CD8-positive, alpha-beta memory T cell (primary cell): Measurements from ENCODE around the gene MFSD1. TPM values are rescaled to one million over a fixed set of nuclear protein-coding genes. Genes with fewer than 3 reads are reported as not detected.
A peak's percentile ranks its signal among the peaks of the same experiment; 100 is the strongest.

Experiments
- CTCF ChIA-PET: fragments of 350-600 bp; sonication (Branson Sonifier 250); formaldehyde crosslinking; loops from one replicate; lab custom pipeline; 2021; ENCODE audit warnings: antibody characterized with exemption; lab: Charles Lee
- POLR2A ChIA-PET: fragments of 350-600 bp; sonication (Branson Sonifier 250); formaldehyde crosslinking; loops from one replicate; lab custom pipeline; 2021; ENCODE audit warnings: antibody characterized with exemption; lab: Charles Lee
- DNase-seq, 5 donors: peaks; one replicate each; pipeline versions ENCODE4 v3.0.0 to v3.0.0-alpha.2; 2020 to 2022; ENCODE audit warnings: mixed read lengths in 1 of 5
- H3K27ac ChIP-seq: one replicate; pipeline ENCODE4 v1.7.0; 2013; ENCODE audit warnings: low read depth, mild to moderate bottlenecking, low read length, moderate library complexity
- H3K27me3 ChIP-seq: 2 replicates; pipeline ENCODE4 v1.7.0; 2013; ENCODE audit warnings: low read length, mild to moderate bottlenecking; ENCODE audit not compliant: insufficient read depth, poor library complexity, severe bottlenecking
- H3K36me3 ChIP-seq: 2 replicates; pipeline ENCODE4 v1.7.0; 2013; ENCODE audit warnings: mild to moderate bottlenecking, low read length, moderate library complexity; ENCODE audit not compliant: insufficient read depth
- H3K4me1 ChIP-seq: 2 replicates; pipeline ENCODE4 v1.7.0; 2013; ENCODE audit warnings: mild to moderate bottlenecking, low read length, moderate library complexity; ENCODE audit not compliant: insufficient read depth
- H3K4me3 ChIP-seq: 2 replicates; pipeline ENCODE4 v1.7.0; 2013; ENCODE audit warnings: mild to moderate bottlenecking, low read length
- H3K9me3 ChIP-seq: 2 replicates; pipeline ENCODE4 v1.7.0; 2013; ENCODE audit warnings: mild to moderate bottlenecking, low read length
- H3K27ac Mint-ChIP-seq, 8 donors: one replicate each; pipeline ENCODE4 v1.8.0; 2020 to 2021; ENCODE audit warnings: mixed read lengths in 8 of 8, mild to moderate bottlenecking in 6 of 8, inconsistent platforms in 3 of 8, moderate library complexity in 3 of 8
- H3K27me3 Mint-ChIP-seq, 2 donors: one replicate each; pipeline ENCODE4 v1.8.0; 2020 to 2021; ENCODE audit warnings: mixed read lengths in 2 of 2, mild to moderate bottlenecking in 1 of 2, moderate library complexity in 1 of 2
- H3K36me3 Mint-ChIP-seq, 3 donors: one replicate each; pipeline ENCODE4 v1.8.0; 2020 to 2021; ENCODE audit warnings: mixed read lengths in 3 of 3, inconsistent platforms in 1 of 3, mild to moderate bottlenecking in 1 of 3
- H3K4me1 Mint-ChIP-seq, 3 donors: one replicate each; pipeline ENCODE4 v1.8.0; 2020 to 2021; ENCODE audit warnings: mixed read lengths in 3 of 3, inconsistent platforms in 1 of 3, mild to moderate bottlenecking in 1 of 3
- H3K4me3 Mint-ChIP-seq, 7 donors: one replicate each; pipeline ENCODE4 v1.8.0; 2020 to 2021; ENCODE audit warnings: mixed read lengths in 7 of 7, mild to moderate bottlenecking in 6 of 7, moderate library complexity in 4 of 7, inconsistent platforms in 2 of 7
- H3K9me3 Mint-ChIP-seq, 5 donors: one replicate each; pipeline ENCODE4 v1.8.0; 2020 to 2022; ENCODE audit warnings: mixed read lengths in 5 of 5, mild to moderate bottlenecking in 3 of 5, moderate library complexity in 2 of 5, inconsistent platforms in 1 of 5
- polyA plus RNA-seq: library from polyadenylated mRNA; unstranded; fragments of 300-500 nt; fragmentation: Illumina TruSeq; gene quantifications from one replicate; pipeline ENCODE4 v1.2.3, GENCODE V29; 2021
- total RNA-seq, 2 experiments: library from RNA; stranded (reverse); gene quantifications; one replicate each; pipeline ENCODE4 v1.2.3, GENCODE V29; 2021

The MFSD1 gene
- total and polyA plus RNA-seq, 3 experiments from 2014 or later = 25.3 to 53.0 (median 26.4) TPM

- Histone ChIP-seq H3K36me3 (no peaks in the 10 kb centered on the region), H3K27ac (no peak overlapping the region), H3K9me3 (no peaks in the 10 kb centered on the region), H3K4me1 (no peaks in the 10 kb centered on the region), H3K4me3 (no peak overlapping the region), H3K27me3 (no peaks in the 10 kb centered on the region)
- Mint-ChIP-seq H3K9me3 (no peaks in the 10 kb centered on the region), H3K27me3 (peaks cover 0 to 1% of the 10 kb centered on the region in 2 donors), H3K4me1 (peaks cover 0 to 2% (median 0%) of the 10 kb centered on the region in 3 donors), H3K36me3 (peaks cover 0 to 6% (median 0%) of the 10 kb centered on the region in 3 donors), H3K4me3 (no peak overlapping the region), H3K27ac (no peak overlapping the region)
- DNase-seq = no peak
- ChIA-PET POLR2A (no interaction called here), CTCF (no interaction called here)
Measured at GRCh38 chr3:158780766-158781165, 21.1 kb upstream of the MFSD1 start.

- H3K4me3 Mint-ChIP-seq = no peak overlapping the region
- peaks cover 0 to 1% of the 10 kb centered on the region in 2 donors for H3K27me3 Mint-ChIP-seq
- Histone ChIP-seq H3K4me3 (no peak overlapping the region), H3K9me3 (no peaks in the 10 kb centered on the region), H3K27ac (no peak overlapping the region), H3K36me3 (no peaks in the 10 kb centered on the region), H3K4me1 (no peaks in the 10 kb centered on the region), H3K27me3 (no peaks in the 10 kb centered on the region)
- H3K36me3 Mint-ChIP-seq = peaks cover 0 to 6% (median 0%) of the 10 kb centered on the region in 3 donors
- no peak overlapping the region for H3K27ac Mint-ChIP-seq
- H3K4me1 Mint-ChIP-seq = peaks cover 0 to 1% (median 0%) of the 10 kb centered on the region in 3 donors
- no peaks in the 10 kb centered on the region for H3K9me3 Mint-ChIP-seq
- ChIA-PET CTCF (no interaction called here), POLR2A (no interaction called here)
- DNase-seq = no peak
Measured at GRCh38 chr3:158781191-158781590, 20.7 kb upstream of the MFSD1 start.

GRCh38 chr3:158781849-158782248 lies 20.0 kb upstream of the MFSD1 start:
- no peaks in the 10 kb centered on the region for H3K36me3 ChIP-seq
- H3K27ac Mint-ChIP-seq = no peak overlapping the region
- no peaks in the 10 kb centered on the region for H3K4me1 ChIP-seq
- H3K4me3 Mint-ChIP-seq = no peak overlapping the region
- H3K36me3 Mint-ChIP-seq = peaks cover 0 to 6% (median 0%) of the 10 kb centered on the region in 3 donors
- ChIA-PET CTCF (no interaction called here), POLR2A (no interaction called here)
- no peak overlapping the region for H3K27ac ChIP-seq
- no peaks in the 10 kb centered on the region for H3K27me3 ChIP-seq
- no peak for DNase-seq
- peaks cover 0 to 1% of the 10 kb centered on the region in 2 donors for H3K27me3 Mint-ChIP-seq
- no peaks in the 10 kb centered on the region for H3K9me3 ChIP-seq
- H3K4me1 Mint-ChIP-seq = no peaks in the 10 kb centered on the region
- H3K9me3 Mint-ChIP-seq = no peaks in the 10 kb centered on the region
- H3K4me3 ChIP-seq = no peak overlapping the region

- Histone ChIP-seq H3K27me3 (no peaks in the 10 kb centered on the region), H3K9me3 (no peaks in the 10 kb centered on the region), H3K27ac (no peak overlapping the region), H3K4me3 (no peak overlapping the region), H3K4me1 (no peaks in the 10 kb centered on the region), H3K36me3 (no peaks in the 10 kb centered on the region)
- POLR2A ChIA-PET = no interaction called here
- DNase-seq = no peak
- H3K9me3 Mint-ChIP-seq = no peaks in the 10 kb centered on the region
- peaks cover 0 to 1% of the 10 kb centered on the region in 2 donors for H3K27me3 Mint-ChIP-seq
- H3K4me3 Mint-ChIP-seq = no peak overlapping the region
- no peak overlapping the region for H3K27ac Mint-ChIP-seq
- CTCF ChIA-PET = no interaction called here
- no peaks in the 10 kb centered on the region for H3K4me1 Mint-ChIP-seq
- H3K36me3 Mint-ChIP-seq = peaks cover 0 to 6% (median 0%) of the 10 kb centered on the region in 3 donors
Measured at GRCh38 chr3:158782283-158782989, 19.4 kb upstream of the MFSD1 start.

GRCh38 chr3:158783051-158783450 lies 18.8 kb upstream of the MFSD1 start:
- H3K36me3 Mint-ChIP-seq = peaks cover 0 to 6% (median 0%) of the 10 kb centered on the region in 3 donors
- peaks cover 0 to 1% of the 10 kb centered on the region in 2 donors for H3K27me3 Mint-ChIP-seq
- H3K9me3 ChIP-seq = no peaks in the 10 kb centered on the region
- H3K27ac Mint-ChIP-seq = peak overlapping the region in 1 of 8 donors; percentile 27
- H3K4me3 ChIP-seq = no peak overlapping the region
- H3K9me3 Mint-ChIP-seq = no peaks in the 10 kb centered on the region
- H3K27ac ChIP-seq = no peak overlapping the region
- no peaks in the 10 kb centered on the region for H3K4me1 Mint-ChIP-seq
- no peak for DNase-seq
- H3K36me3 ChIP-seq = no peaks in the 10 kb centered on the region
- H3K4me1 ChIP-seq = no peaks in the 10 kb centered on the region
- H3K4me3 Mint-ChIP-seq = peak overlapping the region in 1 of 7 donors; percentile 8
- CTCF ChIA-PET = no interaction called here
- POLR2A ChIA-PET = no interaction called here
- no peaks in the 10 kb centered on the region for H3K27me3 ChIP-seq

- H3K27me3 ChIP-seq = no peaks in the 10 kb centered on the region
- ChIA-PET POLR2A (no interaction called here), CTCF (no interaction called here)
Measured at GRCh38 chr3:158785972-158786371, 15.9 kb upstream of the MFSD1 start.

GRCh38 chr3:158788446-158788845 lies 13.4 kb upstream of the MFSD1 start:
- ChIA-PET CTCF (interaction anchor here (2.0 kb wide), 1 partner anchor 60 kb away, joined by 13 read pairs; no protein-coding TSS in a partner anchor), POLR2A (no interaction called here)
- Mint-ChIP-seq H3K36me3 (peaks cover 0 to 2% (median 0%) of the 10 kb centered on the region in 3 donors), H3K27me3 (no peaks in the 10 kb centered on the region), H3K4me3 (no peak overlapping the region), H3K9me3 (no peaks in the 10 kb centered on the region), H3K27ac (no peak overlapping the region), H3K4me1 (peaks cover 3 to 5% (median 5%) of the 10 kb centered on the region in 3 donors)
- DNase-seq = no peak
- H3K4me3 ChIP-seq = no peak overlapping the region
- H3K27me3 ChIP-seq = no peaks in the 10 kb centered on the region
- no peaks in the 10 kb centered on the region for H3K9me3 ChIP-seq
- no peak overlapping the region for H3K27ac ChIP-seq
- no peaks in the 10 kb centered on the region for H3K4me1 ChIP-seq
- H3K36me3 ChIP-seq = no peaks in the 10 kb centered on the region

More at GRCh38 chr3:158785972-158786371, 15.9 kb upstream of the MFSD1 start:
- Histone ChIP-seq H3K9me3 (no peaks in the 10 kb centered on the region), H3K27ac (no peak overlapping the region), H3K4me3 (no peak overlapping the region), H3K36me3 (no peaks in the 10 kb centered on the region), H3K4me1 (no peaks in the 10 kb centered on the region)
- H3K4me1 Mint-ChIP-seq = no peaks in the 10 kb centered on the region
- no peak for DNase-seq
- H3K27ac Mint-ChIP-seq = no peak overlapping the region
- H3K9me3 Mint-ChIP-seq = no peaks in the 10 kb centered on the region
- H3K36me3 Mint-ChIP-seq = peaks cover 0 to 4% (median 0%) of the 10 kb centered on the region in 3 donors
- no peaks in the 10 kb centered on the region for H3K27me3 Mint-ChIP-seq
- H3K4me3 Mint-ChIP-seq = no peak overlapping the region

- ChIA-PET CTCF (interaction anchor here (2.0 to 3.7 kb wide), 2 partner anchors 62 to 130 kb away, joined by 13 to 15 read pairs; no protein-coding TSS in a partner anchor), POLR2A (no interaction called here)
- H3K36me3 Mint-ChIP-seq = no peaks in the 10 kb centered on the region
- DNase-seq = no peak
- H3K27me3 Mint-ChIP-seq = no peaks in the 10 kb centered on the region
- Histone ChIP-seq H3K27ac (no peak overlapping the region), H3K9me3 (no peaks in the 10 kb centered on the region), H3K27me3 (no peaks in the 10 kb centered on the region), H3K4me1 (no peaks in the 10 kb centered on the region), H3K4me3 (no peak overlapping the region), H3K36me3 (no peaks in the 10 kb centered on the region)
- no peak overlapping the region for H3K27ac Mint-ChIP-seq
- H3K9me3 Mint-ChIP-seq = peaks cover 0 to 4% (median 1%) of the 10 kb centered on the region in 5 donors
- H3K4me3 Mint-ChIP-seq = no peak overlapping the region
- H3K4me1 Mint-ChIP-seq = peaks cover 3 to 5% (median 5%) of the 10 kb centered on the region in 3 donors
Measured at GRCh38 chr3:158789592-158789991, 12.3 kb upstream of the MFSD1 start.
